ENCODE results near the gene ELF2.

Gene ELF2

GRCh38 chr4:139154134-139154421 is 22.9 kb downstream of the ELF2 start:
- H4K20me1 ChIP-seq (ENCODE audit: insufficient read depth) = 0 out of 2 replicates have a peak, but pooled peaks cover 4% of the 10 kb centered on the region
- H3K27me3 ChIP-seq (ENCODE audit: insufficient read depth, low read depth) = no peaks in the 10 kb centered on the region
- H3K4me1 ChIP-seq (ENCODE audit: low read depth, poor library complexity, severe bottlenecking) = peaks cover 27% of the 10 kb centered on the region
- H3K4me2 ChIP-seq = 0 out of 2 replicates have a peak overlapping the region, but pooled peaks have one; percentile 9
- no peaks in the 10 kb centered on the region; the same call in 1 of the 2 replicates for H3K36me3 ChIP-seq (ENCODE audit: insufficient read depth)
- H3K27ac ChIP-seq = no peak overlapping the region
- no peak overlapping the region for H3K9ac ChIP-seq
- peaks cover 78% of the 10 kb centered on the region for H3K79me2 ChIP-seq (ENCODE audit: insufficient read depth, low read depth)
- no peak overlapping the region for H3K4me3 ChIP-seq (IDR thresholded peaks at IDR 0.05; ENCODE audit: insufficient read depth, low read depth, low read length)
- TF ChIP-seq CTCF (conservative IDR thresholded peaks at IDR 0.05; ENCODE audit: low read depth, low read length) = no peak
- no peak overlapping the region for H2AFZ ChIP-seq (ENCODE audit: low read depth)

- H3K27me3 ChIP-seq (ENCODE audit: insufficient read depth, low read depth) = no peaks in the 10 kb centered on the region
- H3K4me2 ChIP-seq = 0 out of 2 replicates have a peak overlapping the region, but pooled peaks have one; percentile 9
- H3K4me1 ChIP-seq (ENCODE audit: low read depth, poor library complexity, severe bottlenecking) = peaks cover 32% of the 10 kb centered on the region
- no peak overlapping the region for H3K27ac ChIP-seq
- H2AFZ ChIP-seq (ENCODE audit: low read depth) = no peak overlapping the region
- no peak overlapping the region for H3K9ac ChIP-seq
- TF ChIP-seq CTCF (conservative IDR thresholded peaks at IDR 0.05; ENCODE audit: low read depth, low read length) = no peak
- H3K36me3 ChIP-seq (ENCODE audit: insufficient read depth) = no peaks in the 10 kb centered on the region
- H4K20me1 ChIP-seq (ENCODE audit: insufficient read depth) = 0 out of 2 replicates have a peak, but pooled peaks cover 4% of the 10 kb centered on the region
- peaks cover 78% of the 10 kb centered on the region for H3K79me2 ChIP-seq (ENCODE audit: insufficient read depth, low read depth)
- H3K4me3 ChIP-seq (IDR thresholded peaks at IDR 0.05; ENCODE audit: insufficient read depth, low read depth, low read length) = no peak overlapping the region
Observed at GRCh38 chr4:139153411-139154133, 23.4 kb downstream of the ELF2 start.

- Histone ChIP-seq H3K4me3 (IDR thresholded peaks at IDR 0.05; ENCODE audit: insufficient read depth, low read depth, low read length) (no peak overlapping the region), H3K27ac (no peak overlapping the region), H3K36me3 (ENCODE audit: insufficient read depth) (no peaks in the 10 kb centered on the region), H3K79me2 (ENCODE audit: insufficient read depth, low read depth) (peaks cover 78% of the 10 kb centered on the region), H3K4me1 (ENCODE audit: low read depth, poor library complexity, severe bottlenecking) (peaks cover 43% of the 10 kb centered on the region), H4K20me1 (ENCODE audit: insufficient read depth) (0 out of 2 replicates have a peak, but pooled peaks cover 4% of the 10 kb centered on the region), H3K4me2 (no peak overlapping the region), H3K27me3 (ENCODE audit: insufficient read depth, low read depth) (no peaks in the 10 kb centered on the region), H2AFZ (ENCODE audit: low read depth) (no peak overlapping the region), H3K9ac (no peak overlapping the region)
- no peak for TF ChIP-seq CTCF (conservative IDR thresholded peaks at IDR 0.05; ENCODE audit: low read depth, low read length)
Observed at GRCh38 chr4:139152249-139152648, 24.8 kb downstream of the ELF2 start.

GRCh38 chr4:139146926-139147629 is 29.9 kb downstream of the ELF2 start:
- H3K79me2 ChIP-seq (ENCODE audit: insufficient read depth, low read depth) = peaks cover 98% of the 10 kb centered on the region
- H4K20me1 ChIP-seq (ENCODE audit: insufficient read depth) = no peaks in the 10 kb centered on the region
- H3K4me2 ChIP-seq = peak overlapping the region; percentile 5; the same call in 1 of the 2 replicates
- TF ChIP-seq CTCF (conservative IDR thresholded peaks at IDR 0.05; ENCODE audit: low read depth, low read length) = no peak
- no peak overlapping the region for H3K9ac ChIP-seq
- H3K4me1 ChIP-seq (ENCODE audit: low read depth, poor library complexity, severe bottlenecking) = peaks cover 64% of the 10 kb centered on the region
- H3K27ac ChIP-seq = no peak overlapping the region
- H3K27me3 ChIP-seq (ENCODE audit: insufficient read depth, low read depth) = no peaks in the 10 kb centered on the region
- no peak overlapping the region for H3K4me3 ChIP-seq (IDR thresholded peaks at IDR 0.05; ENCODE audit: insufficient read depth, low read depth, low read length)
- no peak overlapping the region for H2AFZ ChIP-seq (ENCODE audit: low read depth)
- no peaks in the 10 kb centered on the region for H3K36me3 ChIP-seq (ENCODE audit: insufficient read depth)

All from KMS-11 (cell line).